ENCODE measurements around the gene SORCS2. TPM values are rescaled to one million over a fixed set of nuclear protein-coding genes. Genes with fewer than 3 reads are reported as not detected.

The SORCS2 gene
- total and polyA plus RNA-seq, 2 of the 4 experiments (the other 2 are of a cell fraction), result 0.36 to 0.62 TPM

DNA sequence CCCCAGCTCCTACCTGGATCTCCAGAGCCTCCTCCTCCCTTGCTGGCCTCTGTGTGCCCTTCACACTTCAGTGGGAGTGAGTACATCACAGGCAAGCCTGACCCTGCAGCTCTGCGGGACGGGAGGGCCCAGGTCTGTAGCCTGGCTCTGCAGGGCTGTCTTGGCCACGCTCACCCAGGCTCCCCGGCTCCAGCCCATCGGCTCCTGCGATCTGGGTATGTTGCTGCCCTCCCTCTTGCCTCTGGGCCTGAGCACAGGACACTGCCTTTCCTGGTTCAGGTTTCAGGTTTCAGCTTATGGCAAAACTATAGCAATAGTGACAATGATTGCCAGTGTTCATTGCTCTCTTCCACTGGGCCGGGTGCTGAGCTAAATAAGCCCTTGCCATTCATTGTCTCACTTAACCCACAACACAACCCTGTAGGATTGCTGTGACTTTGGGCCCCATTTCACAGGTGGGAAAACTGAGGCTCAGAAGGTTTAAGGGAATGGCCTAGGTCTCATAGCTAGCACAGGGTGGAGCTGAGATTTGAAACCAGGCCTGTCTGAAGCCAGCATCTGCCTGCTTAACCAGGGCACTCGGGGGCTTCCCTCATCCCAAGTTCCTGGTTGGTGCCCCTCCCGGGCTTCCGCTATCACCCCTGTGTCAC, 44.6 kb upstream of the SORCS2 start:
- Histone ChIP-seq H2BK120ac (ENCODE audit: low read depth, low read length) (no peak overlapping the region), H2AK5ac (ENCODE audit: low read depth, low read length) (no peak overlapping the region), H3K23ac (ENCODE audit: low read depth, low read length) (no peak overlapping the region), H4K91ac (ENCODE audit: insufficient read depth, low read depth, low read length) (no peak overlapping the region), H2AK9ac (replicated peaks; ENCODE audit: low read depth, low read length, poor library complexity) (no peak overlapping the region), H3K9me3 (ENCODE audit: control insufficient read depth, insufficient read depth, low read length) (no peaks in the 10 kb centered on the region), H3K79me1 (ENCODE audit: low read depth in 1 of 2, low read length in 2 of 2) (no peaks in the 10 kb centered on the region), H4K20me1 (ENCODE audit: insufficient read depth, low read length) (no peaks in the 10 kb centered on the region), H3K56ac (ENCODE audit: extremely low read depth, insufficient read depth, low read length) (no peak overlapping the region), H3K9me1 (ENCODE audit: insufficient read depth, low read length) (no peaks in the 10 kb centered on the region), H3K14ac (replicated peaks; ENCODE audit: low read depth, low read length) (no peak overlapping the region), H2BK20ac (ENCODE audit: low read depth, low read length) (no peak overlapping the region), H3K4me1 (ENCODE audit: control insufficient read depth, insufficient read depth, low read length) (no peaks in the 10 kb centered on the region), H2AFZ (replicated peaks; ENCODE audit: low read length, poor library complexity) (peak overlapping the region; percentile 27), H3K18ac (ENCODE audit: low read depth, low read length) (no peak overlapping the region), H3K36me3 (ENCODE audit: control insufficient read depth, insufficient read depth, low read length) (no peaks in the 10 kb centered on the region), H3K4me2 (ENCODE audit: low read depth, low read length) (no peak overlapping the region), H2BK5ac (ENCODE audit: low read depth, low read length, poor library complexity, severe bottlenecking) (no peak overlapping the region), H3K4ac (ENCODE audit: low read depth, low read length) (no peak overlapping the region), H4K8ac (ENCODE audit: low read depth in 2 of 2, low read length in 2 of 2) (no peak overlapping the region), H3K27ac (ENCODE audit: insufficient read depth, low read length) (no peak overlapping the region), H3K4me3 (ENCODE audit: insufficient read depth, low read depth, low read length) (no peak overlapping the region), H3K27me3 (ENCODE audit: control insufficient read depth, insufficient read depth, low read length) (peaks cover 65% of the 10 kb centered on the region), H3K9ac (ENCODE audit: low read depth, low read length) (no peak overlapping the region), H4K5ac (ENCODE audit: low read depth, low read length) (no peak overlapping the region), H2BK15ac (ENCODE audit: low read depth, low read length) (no peak overlapping the region)
- CTCF ChIA-PET, result interaction anchor here (1.2 kb wide), 1 partner anchor 9 kb away, joined by 6 read pairs; no protein-coding TSS in a partner anchor
- intact Hi-C loops (cut with micrococcal nuclease), result no loop called here
- no peak for ATAC-seq (ENCODE audit: low read depth)
- dilution Hi-C loops (cut with HindIII; ENCODE audit: low sequenced_read_pairs, unreplicated experiment), result no loop called here
- TF ChIP-seq RAD21 (IDR thresholded peaks at IDR 0.05; ENCODE audit: low read length), result no peak
- TF ChIP-seq MXI1 (IDR thresholded peaks at IDR 0.05; ENCODE audit: borderline replicate concordance, low read depth, low read length), result no peak
- TF ChIP-seq FOS (IDR thresholded peaks at IDR 0.05; ENCODE audit: low read depth, low read length), result no peak
- TF ChIP-seq CEBPB (IDR thresholded peaks at IDR 0.05; ENCODE audit: low read depth, low read length), result no peak
- TF ChIP-seq MAFK (IDR thresholded peaks at IDR 0.05; ENCODE audit: low read depth, low read length), result no peak
- TF ChIP-seq MAZ (IDR thresholded peaks at IDR 0.05; ENCODE audit: borderline replicate concordance, low read depth, low read length), result no peak
- TF ChIP-seq, protein P1, sequence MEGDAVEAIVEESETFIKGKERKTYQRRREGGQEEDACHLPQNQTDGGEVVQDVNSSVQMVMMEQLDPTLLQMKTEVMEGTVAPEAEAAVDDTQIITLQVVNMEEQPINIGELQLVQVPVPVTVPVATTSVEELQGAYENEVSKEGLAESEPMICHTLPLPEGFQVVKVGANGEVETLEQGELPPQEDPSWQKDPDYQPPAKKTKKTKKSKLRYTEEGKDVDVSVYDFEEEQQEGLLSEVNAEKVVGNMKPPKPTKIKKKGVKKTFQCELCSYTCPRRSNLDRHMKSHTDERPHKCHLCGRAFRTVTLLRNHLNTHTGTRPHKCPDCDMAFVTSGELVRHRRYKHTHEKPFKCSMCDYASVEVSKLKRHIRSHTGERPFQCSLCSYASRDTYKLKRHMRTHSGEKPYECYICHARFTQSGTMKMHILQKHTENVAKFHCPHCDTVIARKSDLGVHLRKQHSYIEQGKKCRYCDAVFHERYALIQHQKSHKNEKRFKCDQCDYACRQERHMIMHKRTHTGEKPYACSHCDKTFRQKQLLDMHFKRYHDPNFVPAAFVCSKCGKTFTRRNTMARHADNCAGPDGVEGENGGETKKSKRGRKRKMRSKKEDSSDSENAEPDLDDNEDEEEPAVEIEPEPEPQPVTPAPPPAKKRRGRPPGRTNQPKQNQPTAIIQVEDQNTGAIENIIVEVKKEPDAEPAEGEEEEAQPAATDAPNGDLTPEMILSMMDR (conservative IDR thresholded peaks at IDR 0.05; ENCODE audit: low read depth, low read length), result no peak
- TF ChIP-seq NFE2L2 (IDR thresholded peaks at IDR 0.05; ENCODE audit: low read depth, low read length), result no peak
- TF ChIP-seq SMC3 (IDR thresholded peaks at IDR 0.05; ENCODE audit: low read depth, low read length), result no peak
- TF ChIP-seq POLR2A (IDR thresholded peaks at IDR 0.05; ENCODE audit: low read depth, low read length), result no peak
- no TSS peak for BruUV-seq (replicated peaks)
- no peak for DNase-seq
- POLR2A ChIA-PET (ENCODE audit: unreplicated experiment), result no interaction called here
- in situ Hi-C loops (cut with MboI; ENCODE audit: low sequenced_read_pairs), result no loop called here
- no CpG with 5 or more reads among the region's 10 CpGs for WGBS, 2 experiments (ENCODE audit: extremely low coverage in 2 of 2, insufficient read length in 1 of 2)
